SJCRH30 (cell line): ENCODE results near the gene PPP1R1C. TPM values are rescaled to one million over a fixed set of nuclear protein-coding genes. Genes with fewer than 3 reads are reported as not detected.

Source experiments
- DNase-seq, 2 experiments: peaks; one replicate each; pipeline ENCODE4 v3.0.0-alpha.2; 2015 to 2020
- H3K27ac ChIP-seq: fragments of 250-450 bp; sonication (Bioruptor Pico); 2 replicates; pipeline ENCODE4 v1.5.1; 2020; ENCODE audit warnings: mild to moderate bottlenecking, moderate library complexity
- H3K27me3 ChIP-seq: fragments of 250-450 bp; sonication (Bioruptor Pico); 2 replicates; pipeline ENCODE4 v1.5.1; 2020; ENCODE audit warnings: mild to moderate bottlenecking, moderate library complexity
- H3K36me3 ChIP-seq: fragments of 250-450 bp; sonication (Bioruptor Pico); 2 replicates; pipeline ENCODE4 v1.5.1; 2020; ENCODE audit warnings: mild to moderate bottlenecking, moderate library complexity
- H3K4me1 ChIP-seq: fragments of 250-450 bp; sonication (Bioruptor Pico); 2 replicates; pipeline ENCODE4 v1.5.1; 2020; ENCODE audit warnings: mild to moderate bottlenecking, moderate library complexity
- H3K4me3 ChIP-seq: fragments of 250-450 bp; sonication (Bioruptor Pico); 2 replicates; pipeline ENCODE4 v1.5.1; 2020; ENCODE audit warnings: mild to moderate bottlenecking, moderate library complexity
- H3K9me3 ChIP-seq: fragments of 250-450 bp; sonication (Bioruptor Pico); replicated peaks from 2 replicates; pipeline ENCODE4 v1.5.1; 2020; ENCODE audit warnings: mild to moderate bottlenecking, moderate library complexity
- total RNA-seq: library from RNA; depleted of rRNA; stranded (reverse); fragments of >200 nt; shearing (Covaris generic); gene quantifications from 2 replicates; pipeline ENCODE4 v1.2.3, GENCODE V29; 2014

The PPP1R1C gene
- total RNA-seq, 1 experiment from 2014 or later: not detected

DNA sequence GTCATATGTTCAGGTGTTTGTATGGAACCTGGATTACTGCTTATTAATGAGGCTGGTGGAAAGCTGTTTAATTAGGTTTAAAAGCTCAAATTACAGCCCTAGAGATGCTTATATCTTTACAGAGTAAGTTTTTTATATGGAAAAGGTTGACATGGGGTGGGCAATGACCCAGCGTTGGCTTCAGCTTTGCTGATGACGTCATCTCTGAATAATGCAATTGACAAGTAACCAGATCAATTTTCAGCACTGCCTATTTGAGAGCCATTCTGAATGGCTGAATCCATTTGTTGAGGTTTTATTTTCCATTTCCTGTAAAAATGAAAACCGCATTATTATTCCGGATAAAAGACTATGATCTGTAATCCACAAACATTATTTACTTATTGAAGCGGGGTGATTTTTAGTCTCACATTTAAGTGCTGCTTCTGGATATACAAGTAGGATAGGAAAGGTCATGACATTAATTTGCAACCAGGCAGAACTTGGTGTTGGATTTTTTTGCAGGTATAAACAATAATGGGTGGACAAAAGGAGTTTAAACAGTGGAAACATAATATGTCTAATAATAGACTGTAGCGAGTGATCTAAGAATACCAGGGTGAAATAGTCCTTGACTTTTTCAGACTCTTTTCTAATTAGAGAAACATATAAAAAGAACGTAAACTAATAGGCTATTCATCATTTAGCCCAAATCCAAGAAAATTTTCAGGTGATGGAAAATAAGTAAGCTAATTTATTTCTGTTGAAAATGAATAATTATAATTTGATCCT is 2.7 kb downstream of the PPP1R1C start:
- no peak overlapping the region for H3K27ac ChIP-seq
- H3K4me3 ChIP-seq: no peak overlapping the region
- H3K36me3 ChIP-seq: no peaks in the 10 kb centered on the region
- DNase-seq: peak in 1 of 2 experiments; percentile 11
- no peaks in the 10 kb centered on the region for H3K27me3 ChIP-seq
- no peaks in the 10 kb centered on the region for H3K9me3 ChIP-seq
- peaks cover 7% of the 10 kb centered on the region for H3K4me1 ChIP-seq

DNA sequence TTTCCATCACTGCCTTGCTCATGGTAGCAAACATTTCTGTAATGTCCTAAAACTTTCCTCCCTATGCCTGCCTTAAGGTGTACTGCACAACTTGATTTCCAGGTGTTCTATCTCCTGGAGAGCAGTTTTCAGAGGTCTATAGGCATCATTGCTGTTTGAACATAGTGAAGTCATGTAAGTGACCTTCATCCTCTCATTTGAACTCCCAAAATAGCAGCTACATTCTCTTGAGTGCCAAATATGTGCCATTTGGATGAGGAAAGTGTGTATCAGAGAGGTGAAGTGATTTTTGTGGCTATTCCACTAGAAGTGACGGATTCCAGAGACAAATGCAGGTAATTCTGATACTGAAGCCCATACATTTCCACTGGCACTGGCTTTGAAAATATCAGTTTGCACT is 3.4 kb downstream of the PPP1R1C start:
- no peak for DNase-seq
- Histone ChIP-seq H3K27ac (no peak overlapping the region), H3K36me3 (no peaks in the 10 kb centered on the region), H3K9me3 (no peaks in the 10 kb centered on the region), H3K27me3 (no peaks in the 10 kb centered on the region), H3K4me3 (no peak overlapping the region), H3K4me1 (peaks cover 7% of the 10 kb centered on the region)

DNA sequence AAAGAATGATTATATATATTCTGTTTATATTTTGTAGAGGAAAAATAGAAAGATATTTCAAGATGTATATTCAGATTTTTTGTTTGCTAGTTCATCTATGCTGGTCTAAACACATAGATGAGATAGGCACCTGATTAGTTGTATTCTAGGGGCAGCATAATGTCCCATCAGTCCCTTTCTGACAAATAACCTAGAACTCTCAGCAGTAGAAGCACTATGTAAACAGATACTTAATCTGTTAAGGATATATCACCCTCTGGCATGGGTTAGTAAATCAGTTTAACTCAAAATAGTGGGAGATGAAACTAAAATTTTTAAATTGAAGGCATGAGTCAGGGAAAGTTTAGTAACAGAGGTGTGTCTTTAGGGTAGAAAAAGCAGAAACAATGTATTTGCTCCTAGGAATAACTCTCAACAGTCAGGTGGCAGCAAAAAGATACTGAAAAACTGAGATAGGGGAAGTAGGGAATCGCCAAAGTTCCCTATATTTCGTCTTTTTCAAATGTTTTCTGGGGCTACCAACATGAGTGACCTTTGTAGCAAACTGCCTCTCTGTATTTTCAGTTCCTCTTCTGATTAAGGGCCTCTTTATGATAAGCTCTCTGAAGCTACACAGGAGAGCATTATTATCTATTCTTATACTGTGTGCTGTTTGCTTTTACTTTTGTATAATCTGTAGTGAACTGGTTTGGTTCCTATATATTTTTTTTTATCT is 5.7 kb downstream of the PPP1R1C start:
- H3K27ac ChIP-seq: no peak overlapping the region
- H3K27me3 ChIP-seq: no peaks in the 10 kb centered on the region
- H3K4me1 ChIP-seq: peaks cover 7% of the 10 kb centered on the region
- H3K9me3 ChIP-seq: no peaks in the 10 kb centered on the region
- H3K36me3 ChIP-seq: no peaks in the 10 kb centered on the region
- DNase-seq: no peak
- no peak overlapping the region for H3K4me3 ChIP-seq

DNA sequence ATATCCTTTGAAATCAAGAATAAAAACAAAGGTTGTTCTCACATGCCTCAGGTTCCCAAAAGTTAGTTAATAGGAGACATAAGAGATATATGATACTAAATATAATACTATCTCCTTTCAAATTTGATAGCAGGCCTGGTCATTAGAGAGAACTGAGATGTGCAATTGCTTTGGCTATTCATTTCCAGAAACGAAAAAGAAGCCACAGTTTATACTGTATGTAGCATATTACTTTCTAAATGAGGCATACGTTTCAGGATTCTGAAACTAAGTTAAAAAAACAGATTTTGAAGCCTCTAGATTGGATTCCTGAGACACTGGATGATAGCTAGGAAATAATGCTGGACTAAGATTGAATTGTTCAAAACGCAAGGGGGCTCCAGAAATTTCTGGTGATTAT is 7.1 kb downstream of the PPP1R1C start:
- Histone ChIP-seq H3K4me1 (peaks cover 7% of the 10 kb centered on the region), H3K9me3 (no peaks in the 10 kb centered on the region), H3K27me3 (no peaks in the 10 kb centered on the region), H3K4me3 (no peak overlapping the region), H3K36me3 (no peaks in the 10 kb centered on the region), H3K27ac (no peak overlapping the region)
- no peak for DNase-seq

DNA sequence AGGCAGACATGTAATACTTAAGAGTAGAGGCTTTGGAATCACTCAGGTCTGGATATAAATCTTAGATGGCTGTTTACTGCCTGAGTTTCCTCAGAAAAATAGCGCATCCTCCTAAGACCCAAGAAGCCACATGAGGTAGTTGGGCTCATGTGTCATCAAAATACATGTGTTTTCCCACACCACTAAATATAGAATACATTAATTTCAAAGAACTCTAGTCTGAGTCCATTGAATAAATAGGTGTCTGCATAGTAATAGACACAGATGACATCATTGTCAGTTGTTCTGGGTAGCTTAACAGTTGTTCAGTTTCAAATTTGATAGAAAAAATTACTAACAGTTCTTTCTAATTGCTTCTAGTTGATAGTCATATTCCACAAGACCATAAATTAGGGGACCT is 9.6 kb downstream of the PPP1R1C start:
- DNase-seq: no peak
- no peaks in the 10 kb centered on the region for H3K27me3 ChIP-seq

DNA sequence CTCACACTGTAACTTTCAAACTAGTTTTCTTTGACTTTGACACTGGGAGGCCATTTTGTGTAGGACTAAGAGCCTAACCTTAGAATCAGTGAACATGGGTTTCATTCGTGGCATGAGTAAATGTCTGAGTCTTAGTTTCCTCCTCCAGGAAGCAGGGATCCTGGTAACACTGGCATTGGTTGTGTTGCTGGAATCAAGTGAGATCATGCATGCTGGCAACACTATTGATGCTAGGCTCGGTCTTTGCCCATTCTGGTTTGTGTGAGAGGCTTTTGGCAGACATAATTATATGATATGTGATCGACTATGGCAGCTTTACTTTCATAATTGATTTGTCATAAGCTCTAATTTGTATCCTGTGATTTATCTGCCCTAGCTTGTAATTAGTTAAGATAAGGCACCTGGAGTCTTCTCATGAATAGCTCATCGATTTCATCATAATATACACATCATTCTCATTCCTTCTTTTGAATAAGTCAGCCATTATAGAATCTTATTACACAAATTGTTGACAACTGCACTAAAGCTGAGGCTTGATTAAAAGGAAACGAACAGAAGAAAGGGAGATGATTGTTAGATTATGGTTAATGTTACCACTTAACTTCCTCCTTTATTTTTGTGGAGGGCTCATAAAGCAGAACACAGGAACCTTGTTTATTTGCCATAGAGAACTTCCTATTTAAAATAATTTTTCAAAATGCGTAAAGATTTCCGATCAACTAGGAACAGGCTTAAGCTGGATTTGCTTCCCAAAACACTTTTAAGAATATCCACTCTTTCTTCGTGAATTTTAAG is 12.6 kb downstream of the PPP1R1C start:
- DNase-seq: no peak
- H3K36me3 ChIP-seq: no peaks in the 10 kb centered on the region
- no peaks in the 10 kb centered on the region for H3K4me1 ChIP-seq
- no peaks in the 10 kb centered on the region for H3K9me3 ChIP-seq
- no peak overlapping the region for H3K27ac ChIP-seq
- H3K27me3 ChIP-seq: no peaks in the 10 kb centered on the region
- no peak overlapping the region for H3K4me3 ChIP-seq

More for the DNA sequence above, 9.6 kb downstream of the PPP1R1C start:
- H3K9me3 ChIP-seq: no peaks in the 10 kb centered on the region
- no peak overlapping the region for H3K4me3 ChIP-seq
- no peaks in the 10 kb centered on the region for H3K4me1 ChIP-seq
- no peak overlapping the region for H3K27ac ChIP-seq
- no peaks in the 10 kb centered on the region for H3K36me3 ChIP-seq

DNA sequence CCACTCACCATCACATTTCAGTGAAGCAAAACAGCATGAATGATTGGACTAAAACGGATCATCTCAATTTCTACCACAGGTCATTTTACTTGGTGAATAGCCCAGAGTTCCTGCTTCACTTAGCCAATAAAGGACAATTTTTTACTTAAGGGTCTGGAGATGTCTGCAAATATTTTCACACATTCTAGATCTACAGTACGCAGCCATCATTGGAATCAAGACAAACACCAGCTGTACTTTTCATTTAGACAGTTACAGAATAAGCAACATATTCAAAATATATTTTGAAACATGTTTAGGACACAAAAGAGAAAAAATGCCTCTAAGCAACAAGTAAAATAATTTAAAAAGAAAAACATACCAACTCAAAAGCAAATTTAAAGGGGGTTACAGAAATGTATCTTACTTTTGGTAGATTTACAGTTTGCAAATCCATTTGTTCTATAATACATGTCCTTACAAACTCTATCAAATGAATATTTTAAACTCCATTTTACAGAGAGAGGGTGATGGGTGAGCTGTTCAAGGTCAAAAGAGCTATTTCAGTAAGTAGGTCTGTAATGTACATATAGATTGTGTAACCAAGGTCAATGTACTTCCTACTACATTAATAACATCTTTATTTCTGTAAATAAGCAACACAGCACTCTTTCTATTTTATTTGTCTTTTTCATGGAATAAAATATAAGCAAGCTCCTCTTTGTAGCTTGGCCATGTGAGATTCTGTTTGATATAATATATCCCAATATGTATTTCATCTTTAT is 13.4 kb downstream of the PPP1R1C start:
- no peak overlapping the region for H3K4me3 ChIP-seq
- no peaks in the 10 kb centered on the region for H3K9me3 ChIP-seq
- no peak for DNase-seq
- H3K36me3 ChIP-seq: no peaks in the 10 kb centered on the region
- H3K4me1 ChIP-seq: no peaks in the 10 kb centered on the region
- H3K27ac ChIP-seq: no peak overlapping the region
- H3K27me3 ChIP-seq: no peaks in the 10 kb centered on the region

DNA sequence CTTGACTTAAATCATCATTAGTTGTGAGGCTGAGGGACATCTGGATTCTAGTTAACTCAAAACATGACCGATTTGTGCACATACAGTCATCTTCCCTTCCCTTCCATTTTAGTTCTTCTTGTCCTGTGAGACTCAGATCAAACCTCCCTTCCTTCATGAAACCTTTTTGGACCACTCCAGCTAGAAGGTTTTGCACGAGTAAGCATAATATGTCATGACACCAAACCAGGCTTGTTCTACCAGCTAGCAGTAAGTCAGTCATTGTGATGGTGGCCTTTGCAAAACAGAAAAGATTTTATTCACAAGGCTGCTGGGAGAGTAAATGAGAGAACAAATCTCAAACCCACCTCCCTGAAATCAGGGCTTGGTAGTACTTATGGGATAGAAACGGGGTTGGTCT is 14.3 kb downstream of the PPP1R1C start:
- H3K36me3 ChIP-seq: no peaks in the 10 kb centered on the region
- H3K4me3 ChIP-seq: no peak overlapping the region
- no peaks in the 10 kb centered on the region for H3K27me3 ChIP-seq
- H3K27ac ChIP-seq: no peak overlapping the region
- no peak for DNase-seq
- H3K4me1 ChIP-seq: no peaks in the 10 kb centered on the region
- H3K9me3 ChIP-seq: no peaks in the 10 kb centered on the region

DNA sequence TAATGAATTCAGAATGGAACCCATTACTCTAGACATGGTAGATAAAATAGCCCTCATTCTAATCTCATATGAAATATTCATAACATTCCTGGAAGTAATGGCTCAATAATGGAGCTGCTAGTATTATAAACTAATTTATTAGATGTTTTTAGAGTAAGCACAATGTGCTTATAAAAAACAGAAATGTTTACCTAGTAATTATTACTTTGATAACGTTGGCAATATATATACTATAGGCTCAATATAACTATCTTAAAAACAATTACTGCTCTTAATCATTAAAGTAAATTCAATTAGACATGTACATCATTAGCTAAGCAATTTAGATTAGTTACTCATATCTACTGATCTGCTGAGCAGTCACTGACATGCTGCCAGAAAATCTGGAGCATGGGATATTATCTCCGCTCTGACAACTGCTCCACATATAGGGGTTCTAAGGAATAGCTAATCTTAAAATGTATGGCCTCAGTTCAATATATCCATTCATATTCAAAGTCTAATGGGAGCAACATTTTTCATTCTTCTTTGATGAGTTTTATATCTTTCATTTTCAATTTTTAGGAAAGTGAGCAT is 19.4 kb downstream of the PPP1R1C start:
- Histone ChIP-seq H3K4me1 (no peaks in the 10 kb centered on the region), H3K27me3 (no peaks in the 10 kb centered on the region), H3K27ac (no peak overlapping the region), H3K9me3 (no peaks in the 10 kb centered on the region), H3K4me3 (no peak overlapping the region), H3K36me3 (no peaks in the 10 kb centered on the region)
- DNase-seq: no peak

DNA sequence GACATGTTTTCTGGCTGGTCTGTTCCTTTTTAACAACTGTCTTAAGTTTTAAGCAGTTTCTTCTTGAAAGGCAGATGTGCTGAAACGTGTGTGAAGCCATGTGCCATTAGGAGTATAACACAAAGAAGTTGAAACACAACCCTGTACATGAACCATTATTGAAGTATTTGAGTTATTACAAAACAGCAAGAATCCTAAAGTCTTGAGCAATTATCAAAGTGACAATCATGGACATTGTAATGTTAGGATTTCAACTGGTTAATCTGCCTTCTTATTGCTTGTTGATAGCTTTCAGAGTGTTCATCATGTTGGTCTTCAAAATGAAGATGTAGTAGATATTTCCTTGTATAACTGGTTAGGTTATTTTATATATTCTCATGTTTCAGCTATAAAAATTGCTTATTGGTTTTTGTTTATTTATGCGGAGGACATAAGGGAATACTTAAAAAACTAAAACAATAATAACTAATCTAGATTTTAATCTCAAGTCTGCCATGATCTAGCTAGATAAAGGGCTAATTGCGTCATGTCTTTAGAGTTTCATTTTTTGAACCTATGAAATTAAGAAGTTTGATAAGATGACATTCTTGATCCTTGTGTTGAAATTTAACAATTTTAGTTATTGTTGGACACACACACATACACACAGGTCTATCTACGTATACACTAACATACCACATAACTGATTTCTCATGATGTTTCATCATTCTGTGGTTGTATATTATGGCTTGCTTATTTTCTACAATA is 21.1 kb downstream of the PPP1R1C start:
- no peaks in the 10 kb centered on the region for H3K27me3 ChIP-seq
- no peak overlapping the region for H3K4me3 ChIP-seq
- DNase-seq: no peak
- H3K9me3 ChIP-seq: 0 out of 2 replicates have a peak, but pooled peaks cover 6% of the 10 kb centered on the region
- H3K36me3 ChIP-seq: no peaks in the 10 kb centered on the region
- H3K27ac ChIP-seq: no peak overlapping the region
- no peaks in the 10 kb centered on the region for H3K4me1 ChIP-seq

DNA sequence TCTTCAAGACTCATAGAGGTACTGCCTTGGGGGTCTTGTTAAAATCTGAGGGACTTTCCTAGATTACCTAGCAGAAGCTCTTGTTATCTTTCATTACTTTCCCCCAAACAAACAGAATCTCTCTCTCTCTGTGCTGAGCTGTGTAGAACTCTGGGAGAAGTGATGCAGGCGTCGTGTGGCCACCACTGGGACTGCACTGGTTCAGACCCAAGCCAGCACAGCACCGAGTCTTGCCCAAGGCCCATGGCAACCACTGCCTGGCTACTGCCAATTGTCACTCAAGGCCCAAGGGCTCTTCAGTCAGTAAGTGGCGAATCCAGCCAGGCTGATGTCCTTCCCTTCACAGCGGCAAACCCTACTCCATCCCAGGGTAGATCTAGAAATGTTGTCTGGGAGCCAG is 28.6 kb downstream of the PPP1R1C start:
- Histone ChIP-seq H3K4me1 (no peaks in the 10 kb centered on the region), H3K9me3 (0 out of 2 replicates have a peak, but pooled peaks cover 6% of the 10 kb centered on the region)

DNA sequence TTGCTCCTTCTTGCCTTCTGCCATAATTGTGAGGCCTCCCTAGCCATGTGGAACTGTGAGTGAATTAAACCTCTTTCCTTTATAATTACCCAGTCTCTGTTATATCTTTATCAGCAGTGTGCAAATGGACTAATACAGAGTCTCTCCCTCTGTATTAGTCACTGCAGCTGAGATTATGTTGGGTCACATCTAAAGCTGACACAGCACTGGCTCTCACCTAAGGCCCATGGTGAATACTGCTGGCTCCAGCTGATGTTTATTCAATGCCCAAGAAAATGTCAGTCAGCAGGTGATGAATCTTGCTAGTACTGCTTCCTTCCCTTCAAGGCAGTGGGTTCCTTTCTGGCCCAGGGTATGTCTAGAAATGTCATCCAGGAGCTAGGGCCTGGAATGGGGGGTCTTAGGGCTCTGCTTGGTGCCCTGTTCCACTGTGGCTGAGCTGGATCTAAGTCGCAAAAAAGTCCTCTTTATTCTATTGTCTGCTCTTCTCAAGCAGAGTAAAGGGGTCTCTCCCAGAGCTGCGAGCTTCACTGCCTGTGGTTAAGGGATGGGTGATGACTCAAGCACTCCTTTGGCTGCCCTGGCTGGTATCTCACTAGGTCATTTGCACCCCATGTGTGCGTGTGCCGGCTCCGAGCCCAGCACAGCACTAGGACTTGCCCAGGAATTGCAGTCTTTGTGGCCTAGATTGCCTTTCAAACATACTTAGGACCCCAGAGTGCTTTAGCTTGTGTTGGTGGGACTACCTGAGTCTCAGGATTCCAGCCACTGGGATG is 29.9 kb downstream of the PPP1R1C start:
- Histone ChIP-seq H3K36me3 (no peaks in the 10 kb centered on the region), H3K27ac (no peak overlapping the region), H3K4me1 (peaks cover under 1% of the 10 kb centered on the region; the same call in 1 of the 2 replicates), H3K4me3 (no peak overlapping the region), H3K9me3 (0 out of 2 replicates have a peak, but pooled peaks cover 6% of the 10 kb centered on the region), H3K27me3 (no peaks in the 10 kb centered on the region)
- peak in 1 of 2 experiments; percentile 5 for DNase-seq

More for the DNA sequence above, 28.6 kb downstream of the PPP1R1C start:
- Histone ChIP-seq H3K27me3 (no peaks in the 10 kb centered on the region), H3K4me3 (no peak overlapping the region), H3K27ac (no peak overlapping the region), H3K36me3 (no peaks in the 10 kb centered on the region)
- DNase-seq: no peak

DNA sequence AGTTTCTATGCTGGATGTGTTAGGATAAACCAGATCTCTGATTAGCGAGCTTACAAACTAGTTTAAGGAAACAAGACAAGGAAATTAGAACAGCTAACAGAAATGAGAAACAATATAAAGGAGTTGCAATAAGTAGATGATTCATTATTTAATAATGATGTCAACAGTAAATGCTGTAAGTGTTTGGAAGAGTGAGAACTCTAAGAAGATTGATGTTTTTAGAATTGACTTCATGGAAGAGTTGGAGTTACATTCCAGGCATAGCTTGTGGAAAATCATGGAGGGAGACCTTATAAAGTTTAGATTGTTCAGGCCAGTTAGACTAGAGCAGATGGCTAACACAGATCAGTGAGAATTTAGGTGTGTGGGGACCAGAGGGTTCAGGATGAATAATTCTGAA is 32.6 kb downstream of the PPP1R1C start:
- peaks cover 3% of the 10 kb centered on the region for H3K9me3 ChIP-seq
- no peaks in the 10 kb centered on the region for H3K36me3 ChIP-seq
- peaks cover 5% of the 10 kb centered on the region; the same call in 1 of the 2 replicates for H3K4me1 ChIP-seq
- H3K27me3 ChIP-seq: no peaks in the 10 kb centered on the region
- no peak for DNase-seq
- H3K4me3 ChIP-seq: no peak overlapping the region
- no peak overlapping the region for H3K27ac ChIP-seq
